Neural crest cell (in vitro differentiated cells): ENCODE measurements around the gene IGF2. TPM values are rescaled to one million over a fixed set of nuclear protein-coding genes. Genes with fewer than 3 reads are reported as not detected.

Experiments used
- DNase-seq: peaks from one replicate; pipeline ENCODE4 v3.0.0; 2021; ENCODE audit warnings: low read depth, mixed read lengths, low spot score
- H3K27ac Mint-ChIP-seq: one replicate; pipeline ENCODE4 v1.8.0; 2021; ENCODE audit warnings: mild to moderate bottlenecking, mixed read lengths; ENCODE audit not compliant: unreplicated experiment
- H3K27me3 Mint-ChIP-seq: 2 replicates; pipeline ENCODE4 v1.8.0; 2021; ENCODE audit warnings: low read depth, mild to moderate bottlenecking, mixed read lengths
- H3K36me3 Mint-ChIP-seq: 2 replicates; pipeline ENCODE4 v1.8.0; 2021; ENCODE audit warnings: low read depth, mild to moderate bottlenecking, mixed read lengths
- H3K4me1 Mint-ChIP-seq: 2 replicates; pipeline ENCODE4 v1.8.0; 2021; ENCODE audit warnings: mixed read lengths
- H3K4me3 Mint-ChIP-seq: one replicate; pipeline ENCODE4 v1.8.0; 2021; ENCODE audit warnings: mild to moderate bottlenecking, mixed read lengths
- H3K9me3 Mint-ChIP-seq: 2 replicates; pipeline ENCODE4 v1.8.0; 2021; ENCODE audit warnings: mixed read lengths
- CTCF ChIP-seq: fragments of 200-600 bp; sonication (generic); conservative IDR thresholded peaks from 2 replicates; pipeline ENCODE4 v1.5.0; 2021; ENCODE audit warnings: antibody characterized with exemption, mild to moderate bottlenecking
- total RNA-seq: library from RNA; stranded (reverse); gene quantifications from 2 replicates; pipeline ENCODE4 v1.2.1, GENCODE V29; 2021

Gene IGF2
- total RNA-seq, 1 donor from 2014 or later, result 20.1 TPM

- DNase-seq, result no peak
- Mint-ChIP-seq H3K4me3 (no peak overlapping the region), H3K4me1 (no peaks in the 10 kb centered on the region), H3K27ac (no peak overlapping the region), H3K9me3 (no peaks in the 10 kb centered on the region), H3K36me3 (no peaks in the 10 kb centered on the region), H3K27me3 (peaks cover 3% of the 10 kb centered on the region)
- no peak for TF ChIP-seq CTCF
These were observed 34.6 kb upstream of the IGF2 start for GRCh38 chr11:2173761-2174160.

GRCh38 chr11:2173150-2173693 lies 34.0 kb upstream of the IGF2 start:
- Mint-ChIP-seq H3K27me3 (no peaks in the 10 kb centered on the region), H3K4me3 (no peak overlapping the region), H3K9me3 (no peaks in the 10 kb centered on the region), H3K27ac (no peak overlapping the region), H3K4me1 (no peaks in the 10 kb centered on the region), H3K36me3 (no peaks in the 10 kb centered on the region)
- peak; percentile 47 for TF ChIP-seq CTCF
- DNase-seq, result peak; percentile 51

GRCh38 chr11:2172676-2173075 lies 33.5 kb upstream of the IGF2 start:
- no peak overlapping the region for H3K27ac Mint-ChIP-seq
- no peak for DNase-seq
- no peak for TF ChIP-seq CTCF
- no peak overlapping the region for H3K4me3 Mint-ChIP-seq
- no peaks in the 10 kb centered on the region for H3K36me3 Mint-ChIP-seq
- no peaks in the 10 kb centered on the region for H3K27me3 Mint-ChIP-seq
- no peaks in the 10 kb centered on the region for H3K9me3 Mint-ChIP-seq
- peaks cover 3% of the 10 kb centered on the region for H3K4me1 Mint-ChIP-seq

GRCh38 chr11:2171591-2172003 lies 32.4 kb upstream of the IGF2 start, which contains the start of gene TH:
Gene TH (minus strand): TSS chr11:2171815. CDS start chr11:2171786, 29 bp downstream.
- H3K36me3 Mint-ChIP-seq, result no peaks in the 10 kb centered on the region
- no peak for DNase-seq
- no peaks in the 10 kb centered on the region for H3K27me3 Mint-ChIP-seq
- no peak within 1 kb of the TSS for H3K27ac Mint-ChIP-seq
- H3K4me1 Mint-ChIP-seq, result peaks cover 3% of the 10 kb centered on the region
- no peak within 1 kb of the TSS for H3K4me3 Mint-ChIP-seq
- no peak for TF ChIP-seq CTCF
- no peaks in the 10 kb centered on the region for H3K9me3 Mint-ChIP-seq

GRCh38 chr11:2169626-2170570 lies 30.7 kb upstream of the IGF2 start:
- Mint-ChIP-seq H3K4me3 (no peak overlapping the region), H3K4me1 (peaks cover 3% of the 10 kb centered on the region), H3K36me3 (no peaks in the 10 kb centered on the region), H3K27me3 (no peaks in the 10 kb centered on the region), H3K27ac (no peak overlapping the region), H3K9me3 (no peaks in the 10 kb centered on the region)
- no peak for TF ChIP-seq CTCF
- DNase-seq, result no peak
